HG02870 (cell line): Measurements from ENCODE around the gene LHX8.

Experiments used
- ATAC-seq: cut with Tn5 transposase; IDR thresholded peaks from one replicate; pipeline ENCODE4 v1.9.1; 2021; ENCODE audit warnings: mild to moderate bottlenecking, moderate library complexity; ENCODE audit not compliant: unreplicated experiment

The LHX8 gene

GRCh38 chr1:75203415-75204277 is 69.5 kb downstream of the LHX8 start:
- ATAC-seq = peak; percentile 93

DNA sequence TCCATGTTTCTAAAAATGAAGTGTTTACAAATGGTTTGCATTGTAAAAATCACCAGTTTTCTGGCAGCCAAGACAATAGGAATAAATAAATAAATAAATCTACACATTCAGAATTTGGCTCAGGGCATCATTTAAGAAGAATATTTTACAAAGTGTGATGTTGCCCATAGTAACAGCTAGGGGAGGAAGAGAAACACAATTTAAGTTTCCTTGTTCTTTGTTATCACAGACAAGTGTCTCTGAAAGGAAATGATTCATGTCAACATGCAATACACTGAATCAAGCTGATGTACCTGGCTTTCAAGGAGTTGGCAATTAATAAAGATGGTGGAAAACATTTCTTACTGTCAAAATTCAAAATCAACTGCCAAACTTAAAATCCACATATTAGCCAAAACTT is 74.7 kb downstream of the LHX8 start:
- ATAC-seq = no peak
